Measurements from ENCODE around the gene STT3A. TPM values are rescaled to one million over a fixed set of nuclear protein-coding genes. Genes with fewer than 3 reads are reported as not detected.

STT3A gene
- total and polyA plus RNA-seq, 2 of the 13 experiments (the other 11 are each of a cell fraction or from before 2014, with no cell fraction given), result 229 to 319 TPM

DNA sequence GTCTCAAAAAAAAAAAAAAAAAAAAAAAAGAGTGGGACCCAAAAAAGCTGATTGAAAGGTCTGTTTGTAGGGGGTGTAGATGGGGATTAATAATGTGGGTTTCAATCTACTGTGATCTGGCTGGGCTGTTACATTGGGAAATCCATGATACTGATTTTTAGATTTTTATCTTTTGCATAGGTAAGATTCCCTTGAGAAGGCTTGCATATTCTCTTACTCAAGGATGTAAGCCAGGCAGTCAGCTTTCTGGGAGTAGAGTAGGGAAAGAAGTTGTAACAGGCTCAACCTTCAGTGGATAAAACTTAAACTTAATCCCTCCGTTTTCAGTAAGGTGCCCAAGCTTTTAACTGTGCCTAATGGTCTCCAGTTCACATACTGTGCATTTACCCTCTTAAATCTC is 30.4 kb downstream of the STT3A start:
- no peaks in the 10 kb centered on the region; a peak in 1 of 5 replicates for H3K27me3 ChIP-seq (ENCODE audit: control insufficient read depth in 1 of 2, insufficient read depth in 2 of 2, low read length in 2 of 2)
- ChIA-PET POLR2A (interaction anchor here (1.2 kb wide), 1 partner anchor 8 kb away, joined by 3 read pairs; no protein-coding TSS in a partner anchor), CTCF (ENCODE audit: low intra/inter-chr PET ratio, low total read pairs) (no interaction called here)
- H4K20me1 ChIP-seq (ENCODE audit: insufficient read depth, low read length), result no peaks in the 10 kb centered on the region
- H3K4me3 ChIP-seq (replicated peaks in 1 of 3; ENCODE audit: insufficient read depth in 1 of 3, low read depth in 2 of 3, low read length in 3 of 3), result no peak overlapping the region
- WGBS (ENCODE audit: low lambda C conversion rate), result 95% methylated on average over 1 of the region's 1 CpG
- peaks cover 14 to 35% of the 10 kb centered on the region in 2 experiments for H3K36me3 ChIP-seq (replicated peaks in 1 of 2; ENCODE audit: control insufficient read depth in 1 of 2, insufficient read depth in 2 of 2, low read length in 2 of 2)
- H3K9me3 ChIP-seq (ENCODE audit: low read length), result no peaks in the 10 kb centered on the region
- H2AFZ ChIP-seq (ENCODE audit: low read length), result no peak overlapping the region
- in situ Hi-C loops (cut with HindIII; ENCODE audit: extremely low pct_ligation_motif_present, low pct_unique_long_range_greater_than_20kb), result no loop called here
- no peak for TF ChIP-seq TAF15 (IDR thresholded peaks at IDR 0.05; ENCODE audit: low read depth, low read length, poor library complexity, severe bottlenecking)
- TF ChIP-seq AGO2 (optimal IDR thresholded peaks at IDR 0.05; ENCODE audit: low read depth, low read length), result peak; percentile 28
- 0 out of 2 replicates have a peak, but pooled peaks have one; percentile 16 for TF ChIP-seq RBFOX2 (IDR thresholded peaks at IDR 0.05; ENCODE audit: low read depth, low read length)
- TF ChIP-seq POLR2G (IDR thresholded peaks at IDR 0.05; ENCODE audit: low read depth, low read length), result peak; percentile 24; the same call in 1 of the 2 replicates
- BruUV-seq (replicated peaks), result no TSS peak
- H3K4me1 ChIP-seq (ENCODE audit: insufficient read depth, low read length), result peaks cover 19% of the 10 kb centered on the region
- peaks cover 17% of the 10 kb centered on the region for H3K79me2 ChIP-seq (ENCODE audit: insufficient read depth, low read length)
- no peak overlapping the region for H3K4me2 ChIP-seq (ENCODE audit: low read depth, low read length)
- DNase-seq (ENCODE audit: low spot score) (no peak), ATAC-seq (no peak), FAIRE-seq (no peak)
- no peak overlapping the region for H3K27ac ChIP-seq (ENCODE audit: extremely low read length, insufficient read depth, low read length)
- no peak overlapping the region for H3K9ac ChIP-seq (ENCODE audit: insufficient read depth, low read depth, low read length)
- intact Hi-C loops (cut with micrococcal nuclease; ENCODE audit: unreplicated experiment), result no loop called here

DNA sequence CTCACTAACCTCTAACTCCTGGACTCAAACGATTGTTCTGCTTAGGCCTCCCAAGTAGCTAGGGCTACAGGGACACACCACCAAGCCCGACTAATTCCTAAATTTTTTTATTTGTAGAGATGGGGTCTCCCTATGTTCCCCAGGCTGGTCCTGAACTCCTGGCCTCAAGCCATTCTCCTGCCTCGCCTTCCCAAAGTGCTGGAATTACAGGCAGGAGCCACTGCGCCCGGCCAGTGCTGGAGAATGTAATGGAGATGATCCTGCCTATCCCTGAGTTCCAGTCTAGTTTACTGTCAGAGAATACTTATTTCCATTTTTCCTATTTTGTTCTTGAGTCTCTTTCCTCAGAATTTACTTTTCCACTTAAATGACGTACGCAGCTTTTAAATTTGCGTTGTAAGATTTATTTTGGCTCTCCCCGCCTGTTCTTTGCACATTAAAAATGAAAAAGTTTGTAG is 32.1 kb downstream of the STT3A start, which contains the start of gene CHEK1:
Gene CHEK1, plus strand, starts transcription at position 408 of the 458 bp plus-strand sequence. CDS start 1,606 bp downstream, outside the sequence.
- CTCF ChIA-PET (ENCODE audit: low intra/inter-chr PET ratio, low total read pairs), result no interaction called here
- TF ChIP-seq GATAD2A (CRISPR knock-in tag; IDR thresholded peaks at IDR 0.05) (no peak), RELA (CRISPR knock-in tag; IDR thresholded peaks at IDR 0.05) (no peak), U2AF1 (optimal IDR thresholded peaks at IDR 0.05; ENCODE audit: low read depth, low read length) (no peak), ZBTB21 (CRISPR knock-in tag; IDR thresholded peaks at IDR 0.05) (no peak), ZEB1 (IDR thresholded peaks at IDR 0.05; ENCODE audit: insufficient replicate concordance, low read depth) (no peak), ZNF879 (CRISPR knock-in tag; IDR thresholded peaks at IDR 0.05) (no peak), MLLT10 (CRISPR knock-in tag; IDR thresholded peaks at IDR 0.05) (no peak), ZNF652 (CRISPR knock-in tag; IDR thresholded peaks at IDR 0.05; ENCODE audit: borderline replicate concordance, low read depth) (no peak), ZFX (CRISPR knock-in tag; IDR thresholded peaks at IDR 0.05; ENCODE audit: low read depth) (no peak), SATB2 (CRISPR knock-in tag; IDR thresholded peaks at IDR 0.05) (no peak)
- TF ChIP-seq, protein P1, sequence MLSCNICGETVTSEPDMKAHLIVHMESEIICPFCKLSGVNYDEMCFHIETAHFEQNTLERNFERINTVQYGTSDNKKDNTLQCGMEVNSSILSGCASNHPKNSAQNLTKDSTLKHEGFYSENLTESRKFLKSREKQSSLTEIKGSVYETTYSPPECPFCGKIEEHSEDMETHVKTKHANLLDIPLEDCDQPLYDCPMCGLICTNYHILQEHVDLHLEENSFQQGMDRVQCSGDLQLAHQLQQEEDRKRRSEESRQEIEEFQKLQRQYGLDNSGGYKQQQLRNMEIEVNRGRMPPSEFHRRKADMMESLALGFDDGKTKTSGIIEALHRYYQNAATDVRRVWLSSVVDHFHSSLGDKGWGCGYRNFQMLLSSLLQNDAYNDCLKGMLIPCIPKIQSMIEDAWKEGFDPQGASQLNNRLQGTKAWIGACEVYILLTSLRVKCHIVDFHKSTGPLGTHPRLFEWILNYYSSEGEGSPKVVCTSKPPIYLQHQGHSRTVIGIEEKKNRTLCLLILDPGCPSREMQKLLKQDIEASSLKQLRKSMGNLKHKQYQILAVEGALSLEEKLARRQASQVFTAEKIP (CRISPR knock-in tag; IDR thresholded peaks at IDR 0.05; ENCODE audit: borderline replicate concordance), result no peak
- TF ChIP-seq, protein P2, sequence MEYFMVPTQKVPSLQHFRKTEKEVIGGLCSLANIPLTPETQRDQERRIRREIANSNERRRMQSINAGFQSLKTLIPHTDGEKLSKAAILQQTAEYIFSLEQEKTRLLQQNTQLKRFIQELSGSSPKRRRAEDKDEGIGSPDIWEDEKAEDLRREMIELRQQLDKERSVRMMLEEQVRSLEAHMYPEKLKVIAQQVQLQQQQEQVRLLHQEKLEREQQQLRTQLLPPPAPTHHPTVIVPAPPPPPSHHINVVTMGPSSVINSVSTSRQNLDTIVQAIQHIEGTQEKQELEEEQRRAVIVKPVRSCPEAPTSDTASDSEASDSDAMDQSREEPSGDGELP (IDR thresholded peaks at IDR 0.05; ENCODE audit: borderline replicate concordance, low read depth), result no peak
- intact Hi-C loops (cut with micrococcal nuclease; ENCODE audit: unreplicated experiment) (loop anchor here (1.0 to 2.0 kb wide), 3 partner anchors 32 to 247 kb away; partner anchors contain the start of genes EI24 and STT3A), in situ Hi-C loops (cut with HindIII; ENCODE audit: extremely low pct_ligation_motif_present, low pct_unique_long_range_greater_than_20kb) (loop anchor here (5.0 to 25.0 kb wide), 2 partner anchors 248 to 588 kb away; partner anchors contain the start of genes FAM118B and RPUSD4)
- Histone ChIP-seq H3K27me3 (ENCODE audit: control insufficient read depth in 1 of 2, insufficient read depth in 2 of 2, low read length in 2 of 2) (no peaks in the 10 kb centered on the region; a peak in 1 of 5 replicates), H4K20me1 (ENCODE audit: insufficient read depth, low read length) (no peaks in the 10 kb centered on the region), H3K36me3 (replicated peaks in 1 of 2; ENCODE audit: control insufficient read depth in 1 of 2, insufficient read depth in 2 of 2, low read length in 2 of 2) (peaks cover 6 to 20% of the 10 kb centered on the region in 2 experiments), H2AFZ (ENCODE audit: low read length) (peak within 1 kb of the TSS; percentile 94), H3K9me3 (ENCODE audit: low read length) (no peaks in the 10 kb centered on the region), H3K4me1 (ENCODE audit: insufficient read depth, low read length) (peaks cover 29% of the 10 kb centered on the region), H3K4me3 (replicated peaks in 1 of 3; ENCODE audit: insufficient read depth in 1 of 3, low read depth in 2 of 3, low read length in 3 of 3) (peak within 1 kb of the TSS; percentile 79 to 90 (median 79)), H3K27ac (ENCODE audit: extremely low read length, insufficient read depth, low read length) (peak within 1 kb of the TSS; percentile 87), H3K9ac (ENCODE audit: insufficient read depth, low read depth, low read length) (peak within 1 kb of the TSS; percentile 85), H3K4me2 (ENCODE audit: low read depth, low read length) (peak within 1 kb of the TSS; percentile 93), H3K79me2 (ENCODE audit: insufficient read depth, low read length) (peaks cover 27% of the 10 kb centered on the region)
- WGBS (ENCODE audit: low lambda C conversion rate), result 67% methylated on average over 9 of the region's 9 CpGs
- no peak for ATAC-seq
- POLR2A ChIA-PET, result interaction anchor here (3.1 kb wide), 1 partner anchor 32 kb away, joined by 24 read pairs; the partner anchor contains the start of gene STT3A
- no TSS peak for BruUV-seq (replicated peaks)
- FAIRE-seq, result no peak
- DNase-seq (ENCODE audit: low spot score), result no peak
